Measurements from ENCODE around the gene ADAM12.

The ADAM12 gene

DNA sequence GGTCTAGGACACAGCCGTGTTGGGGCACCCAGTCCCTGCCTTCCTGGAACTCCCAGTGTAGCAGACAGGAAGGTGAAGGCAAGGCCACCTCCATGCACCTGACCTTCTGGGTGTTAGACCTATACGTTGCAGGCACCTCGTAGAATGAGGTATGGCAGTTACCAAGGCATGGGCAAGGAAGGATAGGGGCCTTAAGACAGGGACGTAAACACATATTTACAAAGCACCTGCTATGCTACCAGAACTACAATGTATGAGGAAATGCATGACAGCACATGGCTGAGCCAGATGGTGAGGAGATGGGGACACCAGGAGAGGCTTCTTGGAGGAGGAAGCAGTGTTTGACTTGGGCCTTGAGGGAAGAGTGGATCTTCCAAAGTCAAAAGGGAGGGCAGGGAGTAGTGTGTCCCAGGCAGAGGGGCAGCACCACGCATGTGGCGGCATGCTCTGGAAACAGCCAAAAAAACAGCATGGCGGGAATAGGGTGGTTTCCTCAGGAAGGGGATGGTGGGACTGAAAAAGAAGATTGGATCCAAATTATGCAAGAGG lies 260.7 kb downstream of the ADAM12 start:
- H3K4me1 ChIP-seq (ENCODE audit: control insufficient read depth, insufficient read depth, low read length), result no peaks in the 10 kb centered on the region
- no peaks in the 10 kb centered on the region for H3K27me3 ChIP-seq (ENCODE audit: control insufficient read depth in 1 of 2, insufficient read depth in 2 of 2, low read length in 2 of 2)

DNA sequence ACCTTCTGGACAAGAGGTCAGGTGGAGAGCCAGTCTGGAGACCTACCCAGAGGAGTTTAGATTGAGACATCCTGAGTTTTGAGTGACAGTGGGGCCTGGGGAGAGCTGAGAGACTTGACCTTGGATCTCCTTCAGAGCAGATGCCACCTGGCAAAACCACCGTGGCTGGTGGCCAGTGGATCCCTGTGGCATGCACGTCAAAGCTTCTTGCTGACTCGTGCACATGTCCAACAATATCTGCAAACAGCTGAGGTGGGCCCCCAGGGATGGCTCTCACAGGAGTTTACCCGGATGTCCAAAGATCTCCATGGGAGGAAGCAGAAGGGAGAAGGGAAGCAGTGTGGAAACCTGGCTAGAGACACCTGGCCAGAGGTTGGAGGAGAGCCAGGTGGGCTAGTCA lies 261.4 kb downstream of the ADAM12 start:
- H3K9me3 ChIP-seq (ENCODE audit: control insufficient read depth in 2 of 2, low read length in 2 of 2), result no peaks in the 10 kb centered on the region
- no peak overlapping the region for H3K9ac ChIP-seq (ENCODE audit: low read length in 2 of 2)
- no peaks in the 10 kb centered on the region for H3K36me3 ChIP-seq (ENCODE audit: control insufficient read depth in 2 of 2, insufficient read depth in 2 of 2, low read length in 2 of 2)
- no peaks in the 10 kb centered on the region for H3K27me3 ChIP-seq (ENCODE audit: control insufficient read depth in 1 of 2, insufficient read depth in 2 of 2, low read length in 2 of 2)
- no peaks in the 10 kb centered on the region for H3K4me1 ChIP-seq (ENCODE audit: control insufficient read depth, insufficient read depth, low read length)
- H3K27ac ChIP-seq (ENCODE audit: low read length), result no peak overlapping the region
- H3K4me3 ChIP-seq (ENCODE audit: low read length in 2 of 2), result no peak overlapping the region

More for the DNA sequence above, 260.7 kb downstream of the ADAM12 start:
- no peak overlapping the region for H3K9ac ChIP-seq (ENCODE audit: low read length in 2 of 2)
- H3K36me3 ChIP-seq (ENCODE audit: control insufficient read depth in 2 of 2, insufficient read depth in 2 of 2, low read length in 2 of 2), result no peaks in the 10 kb centered on the region
- H3K27ac ChIP-seq (ENCODE audit: low read length), result no peak overlapping the region
- H3K4me3 ChIP-seq (ENCODE audit: low read length in 2 of 2), result no peak overlapping the region
- H3K9me3 ChIP-seq (ENCODE audit: control insufficient read depth in 2 of 2, low read length in 2 of 2), result no peaks in the 10 kb centered on the region

DNA sequence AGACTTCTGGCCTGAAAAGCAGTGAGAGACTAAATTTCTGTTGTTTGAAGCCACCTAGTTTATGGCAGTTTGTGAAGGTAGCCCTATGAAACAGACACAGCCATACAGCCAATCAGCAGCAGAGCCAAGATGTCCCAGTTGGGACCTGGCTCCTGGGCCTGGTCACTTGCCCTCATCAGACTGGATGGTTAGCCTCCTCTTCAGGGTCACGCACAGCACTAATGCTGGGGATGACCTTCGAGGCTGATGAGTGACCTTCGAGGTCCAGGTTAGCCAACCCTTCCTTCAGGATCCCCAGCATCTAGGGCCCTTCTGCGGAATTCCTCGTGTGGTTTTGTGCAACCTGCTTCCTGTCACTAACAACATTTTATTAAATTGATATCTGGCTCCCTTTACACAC lies 262.3 kb downstream of the ADAM12 start:
- no peaks in the 10 kb centered on the region for H3K36me3 ChIP-seq (ENCODE audit: control insufficient read depth in 2 of 2, insufficient read depth in 2 of 2, low read length in 2 of 2)
- no peaks in the 10 kb centered on the region for H3K4me1 ChIP-seq (ENCODE audit: control insufficient read depth, insufficient read depth, low read length)
- H3K9me3 ChIP-seq (ENCODE audit: control insufficient read depth in 2 of 2, low read length in 2 of 2), result no peaks in the 10 kb centered on the region
- H3K4me3 ChIP-seq (ENCODE audit: low read length in 2 of 2), result no peak overlapping the region
- no peak overlapping the region for H3K9ac ChIP-seq (ENCODE audit: low read length in 2 of 2)
- no peak overlapping the region for H3K27ac ChIP-seq (ENCODE audit: low read length)
- no peaks in the 10 kb centered on the region for H3K27me3 ChIP-seq (ENCODE audit: control insufficient read depth in 1 of 2, insufficient read depth in 2 of 2, low read length in 2 of 2)

DNA sequence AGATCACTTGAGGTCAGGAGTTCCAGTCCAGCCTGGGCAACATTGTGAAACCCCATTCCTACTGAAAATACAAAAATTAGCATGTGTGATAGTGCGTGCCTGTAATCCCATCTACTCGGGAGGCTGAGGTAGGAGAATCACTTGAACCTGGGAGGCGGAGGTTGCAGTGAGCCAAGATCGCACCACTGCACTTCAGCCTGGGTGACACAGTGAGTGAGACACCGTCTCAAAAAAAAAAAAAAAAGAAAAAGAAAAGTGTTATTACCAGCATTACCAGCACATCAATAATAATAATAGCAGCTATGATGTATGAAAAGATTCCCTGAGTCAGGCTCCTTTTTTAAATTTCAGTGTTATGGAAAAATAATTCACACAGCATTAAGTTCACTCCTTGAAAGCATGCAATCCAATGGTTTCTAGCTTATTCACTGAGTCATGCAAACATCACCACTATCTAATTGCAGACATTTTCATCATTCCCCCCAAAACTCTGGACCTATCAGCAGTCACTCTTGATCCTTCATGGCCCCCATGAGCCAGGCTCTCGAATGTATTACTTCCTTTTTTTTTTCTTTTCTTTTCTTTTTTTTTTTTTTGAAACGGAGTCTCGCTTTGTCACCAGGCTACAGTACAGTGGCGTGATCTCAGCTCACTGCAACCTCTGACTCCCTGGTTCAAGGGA lies 263.5 kb downstream of the ADAM12 start:
- H3K27ac ChIP-seq (ENCODE audit: low read length), result no peak overlapping the region
- no peaks in the 10 kb centered on the region for H3K27me3 ChIP-seq (ENCODE audit: control insufficient read depth in 1 of 2, insufficient read depth in 2 of 2, low read length in 2 of 2)
- H3K4me1 ChIP-seq (ENCODE audit: control insufficient read depth, insufficient read depth, low read length), result no peaks in the 10 kb centered on the region
- H3K9me3 ChIP-seq (ENCODE audit: control insufficient read depth in 2 of 2, low read length in 2 of 2), result no peaks in the 10 kb centered on the region
- H3K9ac ChIP-seq (ENCODE audit: low read length in 2 of 2), result no peak overlapping the region
- no peak overlapping the region for H3K4me3 ChIP-seq (ENCODE audit: low read length in 2 of 2)
- no peaks in the 10 kb centered on the region for H3K36me3 ChIP-seq (ENCODE audit: control insufficient read depth in 2 of 2, insufficient read depth in 2 of 2, low read length in 2 of 2)

DNA sequence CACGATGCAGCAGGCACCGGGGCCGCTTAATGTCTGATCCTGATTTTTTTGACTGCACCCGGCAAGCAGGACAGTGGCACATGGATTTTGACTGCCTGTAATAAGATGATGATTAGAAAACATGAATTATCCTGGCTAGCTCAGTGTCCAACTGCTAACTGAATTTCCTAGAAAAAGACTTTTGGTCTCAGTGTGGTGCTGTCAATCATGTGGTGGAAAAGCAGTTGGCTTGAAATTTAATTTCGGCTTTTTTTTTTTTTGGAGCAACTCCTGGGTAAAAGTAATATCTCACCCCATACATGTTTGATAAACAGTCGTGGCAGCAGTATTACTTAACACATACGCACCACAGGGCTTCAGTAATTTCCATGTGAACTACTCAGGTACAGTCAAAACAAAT lies 264.2 kb downstream of the ADAM12 start:
- H3K27me3 ChIP-seq (ENCODE audit: control insufficient read depth in 1 of 2, insufficient read depth in 2 of 2, low read length in 2 of 2), result no peaks in the 10 kb centered on the region
- H3K36me3 ChIP-seq (ENCODE audit: control insufficient read depth in 2 of 2, insufficient read depth in 2 of 2, low read length in 2 of 2), result no peaks in the 10 kb centered on the region
- no peak overlapping the region for H3K9ac ChIP-seq (ENCODE audit: low read length in 2 of 2)
- no peak overlapping the region for H3K4me3 ChIP-seq (ENCODE audit: low read length in 2 of 2)
- H3K9me3 ChIP-seq (ENCODE audit: control insufficient read depth in 2 of 2, low read length in 2 of 2), result no peaks in the 10 kb centered on the region
- H3K4me1 ChIP-seq (ENCODE audit: control insufficient read depth, insufficient read depth, low read length), result no peaks in the 10 kb centered on the region
- no peak overlapping the region for H3K27ac ChIP-seq (ENCODE audit: low read length)

DNA sequence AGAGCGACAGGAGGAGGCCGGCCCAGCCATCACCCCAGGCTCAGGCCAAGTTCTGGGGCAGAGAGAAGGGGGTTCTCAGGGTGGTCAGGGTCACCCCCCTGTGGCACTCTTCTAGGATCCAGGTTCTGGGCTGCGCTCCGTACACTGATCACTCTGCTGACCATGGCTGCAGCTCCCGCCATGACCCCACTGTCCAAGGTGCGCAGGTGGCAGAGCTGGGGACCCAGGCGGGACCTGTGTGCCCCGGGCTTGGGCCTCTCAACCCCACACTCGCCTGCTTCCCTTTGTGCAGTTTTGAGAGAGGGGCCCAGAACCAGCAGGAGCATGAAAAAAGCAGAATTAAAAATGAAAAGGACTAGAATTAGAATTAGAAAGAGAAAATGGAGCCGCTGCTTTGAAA lies 264.8 kb downstream of the ADAM12 start:
- no peaks in the 10 kb centered on the region for H3K9me3 ChIP-seq (ENCODE audit: control insufficient read depth in 2 of 2, low read length in 2 of 2)
- no peaks in the 10 kb centered on the region for H3K27me3 ChIP-seq (ENCODE audit: control insufficient read depth in 1 of 2, insufficient read depth in 2 of 2, low read length in 2 of 2)
- H3K4me1 ChIP-seq (ENCODE audit: control insufficient read depth, insufficient read depth, low read length), result no peaks in the 10 kb centered on the region
- H3K9ac ChIP-seq (ENCODE audit: low read length in 2 of 2), result no peak overlapping the region
- H3K36me3 ChIP-seq (ENCODE audit: control insufficient read depth in 2 of 2, insufficient read depth in 2 of 2, low read length in 2 of 2), result no peaks in the 10 kb centered on the region
- no peak overlapping the region for H3K4me3 ChIP-seq (ENCODE audit: low read length in 2 of 2)
- no peak overlapping the region for H3K27ac ChIP-seq (ENCODE audit: low read length)

DNA sequence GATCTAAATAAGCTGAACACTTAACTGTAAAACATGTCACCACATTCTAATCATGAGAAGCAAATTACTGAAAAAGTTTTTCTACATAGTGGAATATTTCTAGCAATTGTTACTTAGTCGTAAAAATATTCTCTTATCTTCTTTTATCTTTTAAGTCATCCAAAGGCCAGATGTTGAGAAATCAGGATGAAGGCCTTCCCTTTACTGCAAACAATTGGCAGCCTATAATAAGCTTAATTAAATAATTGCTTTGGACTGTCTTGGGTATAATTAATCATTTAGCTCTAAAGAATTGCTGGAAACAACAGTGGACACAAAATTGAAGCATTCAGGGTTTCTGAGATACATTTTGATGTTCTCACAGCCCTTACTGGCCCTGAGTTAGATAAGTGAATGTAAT lies 265.4 kb downstream of the ADAM12 start:
- Histone ChIP-seq H3K9ac (ENCODE audit: low read length in 2 of 2) (no peak overlapping the region), H3K36me3 (ENCODE audit: control insufficient read depth in 2 of 2, insufficient read depth in 2 of 2, low read length in 2 of 2) (no peaks in the 10 kb centered on the region), H3K27ac (ENCODE audit: low read length) (no peak overlapping the region), H3K9me3 (ENCODE audit: control insufficient read depth in 2 of 2, low read length in 2 of 2) (no peaks in the 10 kb centered on the region), H3K27me3 (ENCODE audit: control insufficient read depth in 1 of 2, insufficient read depth in 2 of 2, low read length in 2 of 2) (no peaks in the 10 kb centered on the region), H3K4me1 (ENCODE audit: control insufficient read depth, insufficient read depth, low read length) (no peaks in the 10 kb centered on the region), H3K4me3 (ENCODE audit: low read length in 2 of 2) (no peak overlapping the region)

DNA sequence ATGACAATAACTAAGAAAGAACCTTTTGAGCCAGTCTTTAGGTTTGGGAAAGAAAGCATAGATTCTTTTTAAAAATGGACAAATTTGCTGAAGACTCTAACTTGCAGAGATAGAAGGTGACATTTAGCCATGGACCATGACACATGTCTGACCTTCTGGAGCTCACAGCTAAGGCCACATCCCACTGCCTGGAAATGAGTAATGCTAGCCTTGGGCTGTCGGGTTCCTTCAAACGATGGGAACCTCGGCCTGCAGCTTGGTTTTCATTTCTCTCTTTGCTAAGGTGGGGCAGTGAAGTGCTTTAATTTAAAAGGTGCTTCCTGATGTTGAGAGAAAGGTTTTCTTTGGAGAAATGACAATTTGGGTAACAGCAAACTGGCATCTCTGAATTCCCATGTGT lies 268.7 kb downstream of the ADAM12 start:
- H3K27me3 ChIP-seq (ENCODE audit: control insufficient read depth in 1 of 2, insufficient read depth in 2 of 2, low read length in 2 of 2), result no peaks in the 10 kb centered on the region

DNA sequence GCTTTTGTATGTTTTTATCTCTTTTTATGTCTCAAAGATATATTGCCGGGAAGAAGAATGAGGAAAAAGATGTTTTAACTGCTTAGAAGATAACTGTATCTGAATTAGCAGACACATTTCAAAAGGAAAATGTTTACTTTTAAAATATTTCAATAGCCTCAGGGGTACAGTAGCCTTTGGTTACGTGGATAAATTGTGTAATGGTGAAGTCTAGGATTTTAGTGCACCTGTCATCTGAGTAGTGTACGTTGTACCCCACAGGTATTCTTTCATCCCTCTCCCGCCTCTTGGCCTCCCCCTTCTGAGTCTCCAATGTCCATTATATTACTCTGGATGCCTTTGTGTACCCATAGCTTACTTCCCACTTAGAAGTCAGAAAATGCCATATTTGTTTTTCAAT lies 269.8 kb downstream of the ADAM12 start:
- H3K27ac ChIP-seq (ENCODE audit: low read length), result no peak overlapping the region
- H3K36me3 ChIP-seq (ENCODE audit: control insufficient read depth in 2 of 2, insufficient read depth in 2 of 2, low read length in 2 of 2), result no peaks in the 10 kb centered on the region
- H3K9ac ChIP-seq (ENCODE audit: low read length in 2 of 2), result no peak overlapping the region
- H3K27me3 ChIP-seq (ENCODE audit: control insufficient read depth in 1 of 2, insufficient read depth in 2 of 2, low read length in 2 of 2), result peaks cover 0 to 3% of the 10 kb centered on the region in 2 donors
- no peaks in the 10 kb centered on the region for H3K4me1 ChIP-seq (ENCODE audit: control insufficient read depth, insufficient read depth, low read length)
- no peak overlapping the region for H3K4me3 ChIP-seq (ENCODE audit: low read length in 2 of 2)
- no peaks in the 10 kb centered on the region for H3K9me3 ChIP-seq (ENCODE audit: control insufficient read depth in 2 of 2, low read length in 2 of 2)

More for the DNA sequence above, 268.7 kb downstream of the ADAM12 start:
- Histone ChIP-seq H3K9me3 (ENCODE audit: control insufficient read depth in 2 of 2, low read length in 2 of 2) (no peaks in the 10 kb centered on the region), H3K27ac (ENCODE audit: low read length) (no peak overlapping the region), H3K9ac (ENCODE audit: low read length in 2 of 2) (no peak overlapping the region), H3K4me1 (ENCODE audit: control insufficient read depth, insufficient read depth, low read length) (no peaks in the 10 kb centered on the region), H3K36me3 (ENCODE audit: control insufficient read depth in 2 of 2, insufficient read depth in 2 of 2, low read length in 2 of 2) (no peaks in the 10 kb centered on the region), H3K4me3 (ENCODE audit: low read length in 2 of 2) (no peak overlapping the region)

DNA sequence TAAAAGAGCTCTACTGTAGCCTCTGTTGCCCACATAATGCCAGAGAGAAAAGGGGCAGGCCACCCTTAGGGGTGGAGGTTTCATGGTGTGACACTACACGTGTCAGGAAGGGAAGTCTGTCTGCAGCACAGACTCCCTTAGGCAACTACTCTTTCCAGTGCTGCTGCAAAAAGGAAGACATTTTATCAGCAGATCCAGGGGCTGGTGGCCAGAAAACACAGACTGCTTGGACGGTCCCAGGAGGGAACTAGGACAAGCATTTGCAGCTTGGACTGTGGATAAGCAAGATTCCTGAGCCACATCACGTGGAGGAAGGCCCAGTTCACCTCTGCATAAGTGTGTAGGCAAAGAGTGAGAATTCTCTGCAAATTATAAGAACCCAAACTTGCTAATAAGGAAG lies 271.1 kb downstream of the ADAM12 start:
- Histone ChIP-seq H3K9me3 (ENCODE audit: control insufficient read depth in 2 of 2, low read length in 2 of 2) (no peaks in the 10 kb centered on the region), H3K9ac (ENCODE audit: low read length in 2 of 2) (no peak overlapping the region), H3K4me3 (ENCODE audit: low read length in 2 of 2) (no peak overlapping the region), H3K27me3 (ENCODE audit: control insufficient read depth in 1 of 2, insufficient read depth in 2 of 2, low read length in 2 of 2) (peaks cover 0 to 3% of the 10 kb centered on the region in 2 donors), H3K27ac (ENCODE audit: low read length) (no peak overlapping the region), H3K4me1 (ENCODE audit: control insufficient read depth, insufficient read depth, low read length) (no peaks in the 10 kb centered on the region), H3K36me3 (ENCODE audit: control insufficient read depth in 2 of 2, insufficient read depth in 2 of 2, low read length in 2 of 2) (no peaks in the 10 kb centered on the region)

DNA sequence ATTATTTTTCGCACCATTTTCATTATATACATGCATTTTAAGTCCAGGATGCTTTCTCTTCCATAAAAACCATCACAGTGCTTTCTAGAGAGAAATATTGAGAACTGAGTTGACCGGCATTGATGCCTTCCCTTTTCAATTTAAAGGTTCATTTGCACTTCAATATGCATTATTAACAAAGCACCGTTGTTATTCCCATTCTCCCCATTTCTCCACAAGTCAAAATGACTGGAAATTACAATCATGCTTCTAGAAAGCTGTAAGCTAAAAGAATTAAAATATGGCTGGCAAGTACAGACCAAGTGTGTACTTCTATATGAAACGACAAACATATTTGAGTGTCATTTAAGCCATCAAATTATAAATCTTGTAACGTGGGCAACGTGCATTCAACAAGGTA lies 272.4 kb downstream of the ADAM12 start:
- H3K27ac ChIP-seq (ENCODE audit: low read length), result no peak overlapping the region

More for the DNA sequence above, 272.4 kb downstream of the ADAM12 start:
- Histone ChIP-seq H3K9me3 (ENCODE audit: control insufficient read depth in 2 of 2, low read length in 2 of 2) (no peaks in the 10 kb centered on the region), H3K4me3 (ENCODE audit: low read length in 2 of 2) (no peak overlapping the region), H3K9ac (ENCODE audit: low read length in 2 of 2) (no peak overlapping the region), H3K36me3 (ENCODE audit: control insufficient read depth in 2 of 2, insufficient read depth in 2 of 2, low read length in 2 of 2) (no peaks in the 10 kb centered on the region), H3K4me1 (ENCODE audit: control insufficient read depth, insufficient read depth, low read length) (no peaks in the 10 kb centered on the region), H3K27me3 (ENCODE audit: control insufficient read depth in 1 of 2, insufficient read depth in 2 of 2, low read length in 2 of 2) (peaks cover 0 to 3% of the 10 kb centered on the region in 2 donors)

Data from stomach smooth muscle (tissue), 2 donors.